LNCaP clone FGC (cell line): Measurements from ENCODE around the gene GPHN.

Experiments
- DNase-seq: peaks from one replicate; pipeline ENCODE4 v3.0.0-alpha.2; 2011; ENCODE audit warnings: low read depth
- H3K4me3 ChIP-seq: 2 replicates; pipeline ENCODE4 v1.5.1; 2011; ENCODE audit warnings: mild to moderate bottlenecking, low read depth, low read length, control low read depth
- CTCF ChIP-seq: IDR thresholded peaks from 2 replicates; pipeline ENCODE4 v1.5.1; 2012; ENCODE audit warnings: mild to moderate bottlenecking; ENCODE audit not compliant: control insufficient read depth, insufficient read depth; ENCODE audit errors: extremely low read depth

Gene GPHN

GRCh38 chr14:66509874-66510273 is 1.9 kb downstream of the GPHN start:
- peak overlapping the region; percentile 97 for H3K4me3 ChIP-seq
- DNase-seq, result no peak
- no peak for TF ChIP-seq CTCF

GRCh38 chr14:66511849-66512248 is 3.9 kb downstream of the GPHN start:
- TF ChIP-seq CTCF, result no peak
- no peak for DNase-seq
- no peak overlapping the region for H3K4me3 ChIP-seq

- TF ChIP-seq CTCF, result no peak
- no peak for DNase-seq
- H3K4me3 ChIP-seq, result no peak overlapping the region
These were observed 6.3 kb downstream of the GPHN start for GRCh38 chr14:66514213-66514612.

- TF ChIP-seq CTCF, result no peak
- DNase-seq, result no peak
- H3K4me3 ChIP-seq, result no peak overlapping the region
These were observed 22.6 kb downstream of the GPHN start for GRCh38 chr14:66530526-66530925.

GRCh38 chr14:66539034-66539433 is 31.1 kb downstream of the GPHN start:
- no peak overlapping the region for H3K4me3 ChIP-seq
- DNase-seq, result no peak
- no peak for TF ChIP-seq CTCF

GRCh38 chr14:66540038-66540437 is 32.1 kb downstream of the GPHN start:
- DNase-seq, result peak; percentile 11
- H3K4me3 ChIP-seq, result no peak overlapping the region
- TF ChIP-seq CTCF, result no peak

DNA sequence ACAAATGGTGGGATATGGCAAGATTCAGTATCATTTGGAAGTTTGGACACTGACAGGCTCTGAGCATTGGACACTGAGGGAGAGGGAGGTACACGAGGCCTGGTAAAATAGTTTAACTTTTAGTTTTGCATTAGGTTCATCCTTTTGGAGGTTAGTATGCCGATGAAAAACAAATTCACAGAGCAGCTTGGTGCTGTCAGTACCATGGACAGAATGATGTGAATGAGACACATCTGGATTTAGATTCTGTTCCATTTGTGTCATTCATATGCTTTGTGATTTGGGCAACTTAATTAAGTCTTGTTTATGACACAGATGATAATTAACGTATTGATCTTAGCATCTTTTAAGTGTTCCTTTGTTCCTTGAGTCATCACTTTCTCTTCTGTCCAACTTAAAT is 33.7 kb downstream of the GPHN start:
- DNase-seq, result no peak
- TF ChIP-seq CTCF, result no peak
- no peak overlapping the region for H3K4me3 ChIP-seq
